ENCODE measurements around the gene RNF39.
"Not testable (repeated sequence)": the region's sequence is repeated elsewhere in the genome, so short reads cannot be mapped to it uniquely, and the experiment has no call there.

The RNF39 gene

GRCh38 chr6:30061092-30061857, 14.3 kb downstream of the RNF39 start, which contains the start of gene POLR1H:
POLR1H (plus strand) TSS chr6:30061265; CDS start chr6:30061525, 260 bp downstream.
- peak; percentile 77 for DNase-seq

GRCh38 chr6:30060606-30061091, 14.9 kb downstream of the RNF39 start:
- DNase-seq: no peak

DNA sequence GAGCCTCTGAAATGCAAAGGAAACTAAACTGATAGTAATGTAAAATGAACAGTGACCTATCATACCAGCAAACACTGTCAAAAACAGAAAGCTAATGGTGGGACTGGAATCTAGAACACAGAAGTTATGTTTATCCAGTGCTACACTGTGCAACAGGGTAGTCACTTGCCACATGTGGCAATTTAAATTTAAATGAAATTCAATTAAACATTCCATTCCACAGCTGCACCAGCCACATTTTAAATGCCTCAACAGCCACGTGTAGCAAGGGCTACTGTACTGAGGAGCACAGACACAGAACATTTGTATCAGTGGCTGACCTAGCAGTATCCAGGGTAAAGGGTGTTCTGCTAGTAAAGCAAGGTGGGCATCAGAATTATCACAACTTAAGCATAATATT, 20.1 kb downstream of the RNF39 start:
- no peak for DNase-seq

GRCh38 chr6:30053682-30054081, 21.9 kb downstream of the RNF39 start:
- no peak for DNase-seq

DNA sequence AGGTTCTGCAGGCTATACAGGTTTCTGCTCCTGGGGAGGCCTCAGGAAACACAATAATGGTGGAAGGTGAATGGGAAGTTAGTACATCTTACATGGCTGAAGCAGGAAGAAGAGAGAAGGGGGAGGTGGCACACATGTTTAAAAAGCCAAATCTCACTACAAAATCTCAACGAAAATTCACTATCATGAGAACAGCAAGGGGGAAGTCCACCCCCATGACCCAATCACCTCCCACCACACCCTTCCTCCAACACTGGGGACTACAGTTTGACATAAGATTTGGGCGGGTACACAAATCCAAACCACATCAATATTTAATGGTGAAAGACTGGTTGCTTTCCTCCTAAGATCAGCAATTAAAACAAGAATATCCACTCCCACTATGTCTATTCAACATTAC, 28.3 kb downstream of the RNF39 start:
- no peak for DNase-seq

- DNase-seq: no peak
These were observed 30.9 kb downstream of the RNF39 start for GRCh38 chr6:30044630-30045029.

- DNase-seq: no peak
These were observed 31.8 kb downstream of the RNF39 start for GRCh38 chr6:30043744-30044143.

DNA sequence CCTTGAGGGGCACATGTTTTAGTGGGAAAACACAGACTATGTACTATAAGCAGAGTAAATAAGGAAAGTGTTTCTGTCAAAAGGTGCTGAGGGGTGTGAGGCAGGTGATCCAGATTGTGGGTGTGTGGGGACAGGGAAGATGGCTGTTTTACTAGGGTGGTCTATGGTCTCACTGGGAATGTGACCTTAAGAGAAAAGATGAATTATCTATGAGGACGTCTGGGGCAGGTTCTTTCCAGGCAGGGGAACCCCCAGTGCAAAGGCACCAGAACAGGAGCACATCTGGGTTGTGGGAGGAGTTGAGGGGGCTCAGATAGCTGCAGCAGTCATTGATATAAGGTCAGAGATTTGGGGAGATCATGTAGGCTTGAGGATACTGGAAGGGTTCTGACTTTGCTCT, 32.7 kb downstream of the RNF39 start:
- no peak for DNase-seq

DNA sequence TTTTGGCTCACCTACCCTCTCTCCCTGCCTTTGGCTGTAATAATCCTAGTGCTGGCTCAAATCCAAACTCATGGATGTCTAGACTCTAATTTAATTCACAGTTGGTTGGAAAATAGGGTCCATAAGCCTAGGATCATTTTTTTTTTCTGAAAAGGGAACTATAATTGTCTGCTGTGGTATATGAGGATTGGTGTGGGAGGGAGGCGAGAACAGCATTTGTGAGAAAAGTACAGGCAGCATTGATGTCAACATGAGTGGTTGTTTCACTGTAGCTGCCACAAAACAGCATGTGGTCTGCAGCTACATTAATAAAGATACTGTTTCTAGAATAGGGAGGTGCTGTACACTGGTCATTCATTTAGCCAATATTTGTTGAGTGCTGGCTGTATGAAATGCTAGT, 33.1 kb downstream of the RNF39 start:
- DNase-seq: no peak

DNA sequence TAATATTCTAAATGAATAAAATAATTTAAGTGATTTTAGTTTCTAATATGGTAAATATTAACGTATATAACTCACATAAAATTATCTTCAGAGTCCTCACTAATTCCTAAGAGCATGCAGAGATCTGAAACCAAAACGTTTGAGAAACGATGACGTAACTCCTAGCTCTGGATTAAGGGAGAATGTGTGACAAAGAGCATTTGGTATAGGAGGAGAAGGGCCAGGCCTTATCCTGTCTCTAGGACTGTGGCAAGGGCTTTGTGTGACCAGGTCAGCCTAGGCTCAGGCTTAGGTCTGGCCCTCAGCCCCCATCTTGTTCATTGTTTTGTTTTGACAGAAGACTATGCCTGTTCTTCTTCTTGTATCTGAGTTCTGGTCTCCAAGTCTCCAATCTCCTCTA, 33.7 kb downstream of the RNF39 start:
- no peak for DNase-seq

GRCh38 chr6:30041221-30041620, 34.3 kb downstream of the RNF39 start:
- DNase-seq: no peak

DNA sequence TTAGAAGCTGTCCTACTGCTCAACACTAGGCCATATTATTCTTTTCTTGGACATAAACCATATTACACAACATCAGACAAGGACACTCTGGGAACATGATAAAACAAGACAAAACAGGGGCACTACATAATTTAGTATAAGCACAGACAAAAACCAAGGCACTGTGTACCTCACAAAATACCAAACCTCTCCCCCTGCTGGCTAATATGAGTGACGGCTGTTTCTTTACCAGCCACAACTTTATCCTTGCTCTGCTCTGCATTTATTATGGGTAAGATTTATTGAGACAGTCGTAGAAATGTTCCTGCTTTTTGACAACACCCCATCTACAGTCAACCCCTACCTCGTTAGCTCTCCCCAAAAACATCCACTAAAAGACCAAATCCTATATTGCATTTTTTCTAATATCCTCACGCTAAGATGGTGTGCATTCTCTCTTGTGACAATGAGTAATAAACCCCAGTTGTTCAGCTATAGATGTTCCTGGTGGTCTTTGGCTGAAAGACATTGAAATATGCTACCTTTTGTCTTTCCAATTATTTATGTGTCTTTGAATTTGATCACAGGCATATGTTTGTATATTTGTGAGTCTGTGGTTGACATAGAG, 38.3 kb downstream of the RNF39 start:
- no peak for DNase-seq

- DNase-seq: no peak
These were observed 39.8 kb downstream of the RNF39 start for GRCh38 chr6:30035784-30036183.

DNA sequence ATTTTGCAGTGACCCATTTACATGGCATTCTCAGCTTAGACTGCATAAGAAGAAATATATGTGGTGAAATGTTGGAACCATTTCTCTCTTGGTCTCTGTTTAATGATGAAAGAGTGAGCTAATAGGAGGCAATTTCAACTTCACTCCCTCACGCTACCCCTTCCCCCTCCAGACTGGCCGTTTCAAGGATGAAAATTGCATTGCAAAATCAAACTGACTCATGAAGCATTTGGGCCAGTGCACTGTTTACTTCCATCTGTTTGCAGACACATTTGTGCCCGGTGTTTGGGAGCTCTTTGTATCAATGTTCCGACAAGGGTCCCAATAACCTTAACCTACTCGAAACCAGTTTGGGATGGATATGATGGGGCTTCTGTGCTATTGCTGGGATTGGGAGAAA, 42.1 kb downstream of the RNF39 start:
- DNase-seq: not testable (repeated sequence)

GRCh38 chr6:30031381-30031780, 44.2 kb downstream of the RNF39 start:
- no peak for DNase-seq

GRCh38 chr6:30029588-30029987, 46.0 kb downstream of the RNF39 start:
- no peak for DNase-seq

GRCh38 chr6:30025186-30025585, 50.4 kb downstream of the RNF39 start:
- no peak for DNase-seq

DNA sequence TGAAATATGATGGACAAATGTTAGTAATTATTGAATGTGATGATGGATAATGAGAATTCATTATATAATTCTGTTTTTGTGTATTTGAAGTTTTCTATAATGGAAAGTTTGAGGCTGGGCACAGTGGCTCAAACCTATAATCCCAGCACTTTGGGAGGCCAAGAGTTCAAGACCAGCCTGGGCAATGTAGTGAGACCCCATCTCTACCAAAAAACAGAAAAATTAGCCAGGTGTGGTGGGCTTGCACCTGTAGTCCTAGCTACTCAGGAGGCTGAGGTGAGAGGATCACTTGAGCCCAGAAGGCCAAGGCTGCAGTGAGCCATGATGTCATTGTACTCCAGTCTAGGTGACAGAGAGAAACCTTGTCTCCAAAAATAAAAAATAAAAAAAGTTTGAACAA, 52.9 kb downstream of the RNF39 start:
- not testable (repeated sequence) for DNase-seq

DNA sequence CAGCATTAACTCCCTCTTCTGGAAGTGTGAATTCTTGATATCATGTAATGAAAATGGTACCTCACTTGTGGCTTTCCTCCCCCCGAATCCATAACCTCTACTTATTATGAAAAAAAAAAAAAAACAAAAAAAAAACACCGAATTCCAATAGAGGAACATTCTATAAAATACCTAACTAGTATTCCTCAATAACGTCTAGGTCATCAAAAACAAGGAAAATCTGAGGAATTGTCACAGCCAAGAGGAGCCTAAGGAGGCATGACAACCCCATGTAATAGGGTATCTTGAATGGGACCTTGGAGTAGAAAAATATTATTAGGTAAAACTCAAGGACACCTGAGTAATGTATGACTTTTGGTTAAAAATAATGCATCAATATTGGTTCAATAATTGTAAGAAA, 53.4 kb downstream of the RNF39 start:
- DNase-seq: no peak

DNA sequence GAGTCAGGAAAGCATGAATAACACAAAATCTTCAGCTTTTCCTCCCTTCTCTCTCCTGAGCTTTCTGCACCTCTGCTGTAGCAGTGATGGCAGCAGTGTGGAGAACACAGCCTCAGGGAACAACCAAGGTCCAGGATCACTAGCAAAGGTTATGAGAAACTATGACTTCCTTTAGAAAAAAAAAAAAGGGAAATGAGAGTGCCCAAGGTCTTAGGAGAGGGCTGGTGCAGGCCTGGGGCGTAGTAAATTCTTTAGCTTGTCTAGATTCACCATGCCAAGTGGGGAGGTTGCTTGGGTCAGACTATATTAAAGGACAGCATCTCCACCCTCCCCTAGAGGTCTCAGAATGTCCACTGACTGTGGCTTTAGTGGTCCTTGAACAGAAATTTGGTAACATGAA, 54.9 kb downstream of the RNF39 start:
- DNase-seq: no peak

Data from activated CD4-positive, alpha-beta T cell treated with anti-CD3 and anti-CD28 coated beads for 1 hour (primary cell).